Brain microvascular endothelial cell (primary cell): ENCODE measurements around the gene DNAAF5.

ENCODE experiments used
- DNase-seq: peaks from one replicate; pipeline ENCODE4 v3.0.0-alpha.2; 2020
- H3K27ac ChIP-seq: fragments of 250-450 bp; sonication (Bioruptor Pico); 2 replicates; pipeline ENCODE4 v1.5.1; 2020; ENCODE audit warnings: mild to moderate bottlenecking, moderate library complexity
- H3K27me3 ChIP-seq: fragments of 250-450 bp; sonication (Bioruptor Pico); replicated peaks from 2 replicates; pipeline ENCODE4 v1.5.1; 2020; ENCODE audit warnings: mild to moderate bottlenecking
- H3K36me3 ChIP-seq: fragments of 250-450 bp; sonication (Bioruptor Pico); replicated peaks from 2 replicates; pipeline ENCODE4 v1.5.1; 2020; ENCODE audit warnings: mild to moderate bottlenecking
- H3K4me3 ChIP-seq: 2 replicates; pipeline ENCODE4 v1.5.1; 2011; ENCODE audit warnings: low read depth, mild to moderate bottlenecking, control low read depth, low read length, moderate library complexity
- in situ Hi-C: cut with HindIII; loops from 2 replicates; pipeline ENCODE4 v1.10.0; 2017; ENCODE audit warnings: low sequenced_read_pairs, low pct_ligation_motif_present
- TF ChIP-seq, protein P1 (sequence below): IDR thresholded peaks from 2 replicates; pipeline ENCODE4 v1.5.1; 2011; ENCODE audit warnings: low read depth, mild to moderate bottlenecking, moderate library complexity, low read length, control low read depth, inconsistent platforms; ENCODE audit errors: missing control alignments

The DNAAF5 gene

DNA sequence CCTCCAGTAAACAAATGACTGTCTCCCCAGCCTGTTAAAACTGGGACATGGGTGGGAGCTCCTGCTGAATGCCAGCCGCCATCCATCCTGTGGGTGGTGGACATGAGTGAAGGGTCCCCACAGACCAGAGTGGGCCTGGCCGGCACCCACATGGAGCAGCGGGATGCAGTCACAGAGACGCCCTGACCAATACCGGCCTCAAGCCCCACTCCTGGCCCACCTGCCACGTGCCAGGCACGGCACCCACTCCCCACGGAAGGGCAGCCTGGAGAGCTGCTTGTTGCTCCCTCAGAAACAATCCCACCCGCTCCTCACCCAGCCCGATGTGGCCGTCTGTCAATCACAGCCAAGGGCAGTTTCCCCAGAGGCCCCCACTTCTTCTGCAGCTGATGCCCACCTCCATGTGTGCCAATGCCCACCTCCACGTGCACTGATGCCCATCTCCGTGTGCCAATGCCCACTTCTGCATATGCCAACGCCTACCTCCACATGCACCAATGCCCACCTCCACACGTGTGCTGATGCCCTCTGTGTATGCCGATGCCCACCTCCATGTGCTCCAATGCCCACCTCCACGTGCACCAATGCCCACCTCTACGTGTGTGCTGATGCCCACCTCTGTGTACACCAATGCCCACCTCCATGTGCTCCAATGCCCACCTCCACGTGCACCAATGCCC, 42.8 kb upstream of the DNAAF5 start:
- no peaks in the 10 kb centered on the region for H3K27me3 ChIP-seq
- no peak overlapping the region for H3K4me3 ChIP-seq
- TF ChIP-seq, protein P1, sequence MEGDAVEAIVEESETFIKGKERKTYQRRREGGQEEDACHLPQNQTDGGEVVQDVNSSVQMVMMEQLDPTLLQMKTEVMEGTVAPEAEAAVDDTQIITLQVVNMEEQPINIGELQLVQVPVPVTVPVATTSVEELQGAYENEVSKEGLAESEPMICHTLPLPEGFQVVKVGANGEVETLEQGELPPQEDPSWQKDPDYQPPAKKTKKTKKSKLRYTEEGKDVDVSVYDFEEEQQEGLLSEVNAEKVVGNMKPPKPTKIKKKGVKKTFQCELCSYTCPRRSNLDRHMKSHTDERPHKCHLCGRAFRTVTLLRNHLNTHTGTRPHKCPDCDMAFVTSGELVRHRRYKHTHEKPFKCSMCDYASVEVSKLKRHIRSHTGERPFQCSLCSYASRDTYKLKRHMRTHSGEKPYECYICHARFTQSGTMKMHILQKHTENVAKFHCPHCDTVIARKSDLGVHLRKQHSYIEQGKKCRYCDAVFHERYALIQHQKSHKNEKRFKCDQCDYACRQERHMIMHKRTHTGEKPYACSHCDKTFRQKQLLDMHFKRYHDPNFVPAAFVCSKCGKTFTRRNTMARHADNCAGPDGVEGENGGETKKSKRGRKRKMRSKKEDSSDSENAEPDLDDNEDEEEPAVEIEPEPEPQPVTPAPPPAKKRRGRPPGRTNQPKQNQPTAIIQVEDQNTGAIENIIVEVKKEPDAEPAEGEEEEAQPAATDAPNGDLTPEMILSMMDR: no peak

DNA sequence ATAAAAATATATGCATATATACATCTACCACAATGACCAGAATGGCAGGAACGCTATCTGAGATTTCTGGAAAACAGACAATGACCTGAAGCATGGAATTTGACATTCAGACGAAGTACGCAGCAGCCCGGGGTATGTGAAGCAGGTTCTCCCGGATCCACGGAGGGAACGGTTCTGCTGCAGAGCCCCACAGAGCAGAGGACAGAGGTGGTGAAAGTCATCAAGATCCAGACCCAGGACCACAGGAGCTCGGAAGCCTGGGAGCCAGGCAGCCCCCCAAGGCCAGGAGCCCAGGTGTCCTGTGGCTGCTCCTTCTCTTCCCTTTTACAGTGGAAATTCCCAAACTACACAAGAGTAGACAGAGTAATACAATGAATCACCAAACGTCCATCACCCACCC, 42.1 kb upstream of the DNAAF5 start:
- no peaks in the 10 kb centered on the region for H3K27me3 ChIP-seq
- TF ChIP-seq, protein P1: no peak

More for the DNA sequence above, 42.8 kb upstream of the DNAAF5 start:
- Histone ChIP-seq H3K27ac (no peak overlapping the region), H3K36me3 (no peaks in the 10 kb centered on the region)
- DNase-seq: no peak
- in situ Hi-C loops: no loop called here

DNA sequence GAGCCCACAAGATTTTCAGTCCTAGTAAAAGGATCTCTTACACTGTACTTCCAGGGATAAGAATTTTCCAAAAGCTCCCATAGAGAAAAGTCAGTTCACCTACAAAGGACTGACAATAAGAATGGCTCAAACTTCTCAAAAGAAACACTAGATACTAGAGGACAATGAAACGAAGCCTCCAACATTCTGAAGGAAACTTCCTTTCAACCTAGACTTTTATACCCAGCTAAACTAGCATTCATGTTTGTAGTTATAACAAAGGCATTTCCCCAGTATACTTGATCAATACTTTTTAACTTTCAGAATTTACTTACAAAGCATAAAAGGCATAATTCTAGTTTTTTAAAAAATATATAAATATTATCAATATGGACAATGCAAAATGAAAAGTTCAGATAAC, 41.0 kb upstream of the DNAAF5 start:
- Histone ChIP-seq H3K36me3 (no peaks in the 10 kb centered on the region), H3K27me3 (no peaks in the 10 kb centered on the region), H3K4me3 (no peak overlapping the region), H3K27ac (no peak overlapping the region)
- in situ Hi-C loops: no loop called here
- TF ChIP-seq, protein P1: no peak
- DNase-seq: no peak

More for the DNA sequence above, 42.1 kb upstream of the DNAAF5 start:
- DNase-seq: no peak
- Histone ChIP-seq H3K27ac (no peak overlapping the region), H3K36me3 (no peaks in the 10 kb centered on the region), H3K4me3 (no peak overlapping the region)
- in situ Hi-C loops: no loop called here

DNA sequence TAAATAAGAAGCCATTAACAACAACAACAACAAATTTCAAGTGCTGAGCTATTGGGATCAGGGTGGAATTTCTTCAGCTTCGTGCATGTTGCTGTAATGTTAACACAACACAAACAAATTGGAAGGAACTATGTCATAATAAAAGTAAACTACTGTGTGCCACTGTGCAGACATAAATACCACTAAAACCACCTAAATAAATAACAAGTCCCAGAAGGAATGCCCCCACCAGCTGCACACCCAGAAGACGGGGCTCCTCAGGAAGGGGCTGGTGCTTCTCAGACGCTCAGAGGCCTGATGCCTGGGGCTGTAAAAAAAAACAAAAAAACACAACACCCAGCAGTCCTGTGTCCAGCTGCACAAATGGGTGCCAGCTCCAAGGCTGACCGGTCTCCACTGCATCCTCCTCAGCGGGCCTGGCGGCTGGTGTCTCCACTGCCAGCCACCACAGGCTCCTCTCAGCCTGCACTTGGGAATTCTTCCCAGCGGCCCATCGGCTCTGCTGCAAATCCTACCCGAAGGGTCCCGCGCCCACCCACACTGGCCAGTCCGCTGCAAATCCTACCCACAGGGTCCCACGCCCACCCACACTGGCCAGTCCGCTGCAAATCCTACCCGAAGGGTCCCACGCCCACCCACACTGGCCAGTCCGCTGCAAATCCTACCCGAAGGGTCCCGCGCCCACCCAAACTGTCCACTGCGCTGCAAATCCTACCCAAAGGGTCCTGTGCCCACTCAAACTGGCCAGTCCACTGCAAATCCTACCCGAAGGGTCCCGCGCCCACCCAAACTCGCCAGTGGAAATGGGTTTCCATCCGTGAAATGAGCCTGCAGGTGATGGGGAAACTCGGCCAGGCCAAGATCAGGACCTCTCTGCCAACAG, 35.8 kb upstream of the DNAAF5 start:
- Histone ChIP-seq H3K36me3 (no peaks in the 10 kb centered on the region), H3K4me3 (no peak overlapping the region), H3K27ac (no peak overlapping the region), H3K27me3 (no peaks in the 10 kb centered on the region)
- in situ Hi-C loops: no loop called here
- DNase-seq: no peak
- TF ChIP-seq, protein P1: no peak

DNA sequence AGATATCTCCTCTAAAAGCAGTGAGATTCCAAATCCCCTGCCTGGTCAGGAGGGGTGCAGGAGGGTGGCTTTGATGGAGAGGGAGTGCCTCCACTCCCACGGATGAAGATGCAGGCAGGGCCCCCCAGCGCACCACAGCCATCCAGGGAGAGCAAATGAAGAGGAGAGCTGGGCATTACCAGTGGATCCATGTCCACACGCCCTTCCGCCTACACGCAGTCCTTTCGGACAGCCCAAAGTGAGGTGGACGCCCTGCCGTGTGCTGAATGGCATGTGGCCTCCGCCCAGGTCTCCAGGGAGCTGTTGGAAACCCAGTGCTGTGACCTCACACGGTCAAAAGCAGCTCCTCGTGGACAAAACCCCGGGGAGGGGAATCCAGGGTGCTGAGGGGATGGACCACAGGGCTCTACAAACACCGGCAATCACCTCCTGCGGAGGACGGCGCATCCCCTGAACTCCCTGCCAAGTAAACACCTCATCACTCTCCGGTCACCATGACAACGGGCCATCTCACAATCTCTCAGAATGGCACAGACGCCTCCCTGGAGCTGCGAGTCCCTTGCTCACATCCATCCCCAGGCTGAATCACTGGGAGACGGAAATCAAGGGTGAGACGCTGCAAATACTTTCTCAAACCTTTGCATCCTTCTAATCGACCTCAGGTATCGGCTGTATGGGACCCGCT, 35.0 kb upstream of the DNAAF5 start:
- Histone ChIP-seq H3K27me3 (no peaks in the 10 kb centered on the region), H3K36me3 (no peaks in the 10 kb centered on the region), H3K27ac (no peak overlapping the region), H3K4me3 (no peak overlapping the region)
- in situ Hi-C loops: no loop called here
- DNase-seq: no peak
- TF ChIP-seq, protein P1: no peak
